Measurements from ENCODE around the gene ATRAID. TPM values are rescaled to one million over a fixed set of nuclear protein-coding genes. Genes with fewer than 3 reads are reported as not detected.
"Not testable (repeated sequence)": the region's sequence is repeated elsewhere in the genome, so short reads cannot be mapped to it uniquely, and the experiment has no call there.

Gene ATRAID
- total and polyA plus RNA-seq, 3 donors from 2014 or later = 263 to 323 (median 295) TPM

DNA sequence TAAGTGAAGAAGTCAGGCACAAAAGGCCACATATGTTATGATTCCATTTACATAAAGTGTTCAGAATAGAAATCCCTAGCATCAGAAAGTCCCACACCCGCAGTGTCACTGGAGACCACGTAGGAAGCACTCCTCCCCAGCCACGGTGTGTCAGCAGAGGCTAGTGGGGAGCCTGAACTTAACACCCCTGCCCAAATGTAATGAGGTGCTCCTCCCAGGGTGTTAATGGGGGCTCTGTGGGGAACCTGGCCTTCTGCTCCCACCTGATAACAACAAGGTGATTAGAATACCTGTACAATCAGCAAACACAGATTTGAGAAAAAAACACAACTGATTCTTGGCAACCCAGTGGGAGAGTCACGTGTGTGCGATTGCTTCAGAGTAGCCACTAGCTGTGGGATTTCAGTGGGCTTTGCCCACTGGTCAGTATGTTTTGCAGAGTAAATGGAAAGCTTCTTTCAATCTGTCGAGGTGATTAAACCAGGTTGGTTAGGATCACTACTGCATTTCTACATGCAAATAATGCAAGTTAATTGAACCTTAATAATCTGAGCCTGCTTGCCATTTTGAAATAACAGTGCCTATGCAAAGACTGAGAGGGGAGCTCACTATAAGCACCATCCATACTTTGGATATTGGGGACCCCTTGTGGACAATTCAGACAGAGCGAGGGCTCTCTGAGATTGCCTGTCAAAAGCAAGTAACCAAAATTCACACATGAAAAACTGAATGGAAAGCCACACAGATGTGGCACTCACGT is 20.6 kb upstream of the ATRAID start:
- intact Hi-C loops (cut with DNase I; ENCODE audit: low total_unique reads) = no loop called here
- TF ChIP-seq, protein P1, sequence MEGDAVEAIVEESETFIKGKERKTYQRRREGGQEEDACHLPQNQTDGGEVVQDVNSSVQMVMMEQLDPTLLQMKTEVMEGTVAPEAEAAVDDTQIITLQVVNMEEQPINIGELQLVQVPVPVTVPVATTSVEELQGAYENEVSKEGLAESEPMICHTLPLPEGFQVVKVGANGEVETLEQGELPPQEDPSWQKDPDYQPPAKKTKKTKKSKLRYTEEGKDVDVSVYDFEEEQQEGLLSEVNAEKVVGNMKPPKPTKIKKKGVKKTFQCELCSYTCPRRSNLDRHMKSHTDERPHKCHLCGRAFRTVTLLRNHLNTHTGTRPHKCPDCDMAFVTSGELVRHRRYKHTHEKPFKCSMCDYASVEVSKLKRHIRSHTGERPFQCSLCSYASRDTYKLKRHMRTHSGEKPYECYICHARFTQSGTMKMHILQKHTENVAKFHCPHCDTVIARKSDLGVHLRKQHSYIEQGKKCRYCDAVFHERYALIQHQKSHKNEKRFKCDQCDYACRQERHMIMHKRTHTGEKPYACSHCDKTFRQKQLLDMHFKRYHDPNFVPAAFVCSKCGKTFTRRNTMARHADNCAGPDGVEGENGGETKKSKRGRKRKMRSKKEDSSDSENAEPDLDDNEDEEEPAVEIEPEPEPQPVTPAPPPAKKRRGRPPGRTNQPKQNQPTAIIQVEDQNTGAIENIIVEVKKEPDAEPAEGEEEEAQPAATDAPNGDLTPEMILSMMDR (IDR thresholded peaks at IDR 0.05) = peak; percentile 61 to 66 (median 66)
- no peak for TF ChIP-seq POLR2A (IDR thresholded peaks at IDR 0.05)
- Histone ChIP-seq H3K9me3 (no peaks in the 10 kb centered on the region), H3K36me3 (ENCODE audit: low read depth, missing control alignments) (no peaks in the 10 kb centered on the region), H3K27me3 (no peaks in the 10 kb centered on the region), H3K4me1 (no peaks in the 10 kb centered on the region), H3K27ac (no peak overlapping the region), H3K4me3 (no peak overlapping the region)
- peak; percentile 82 for DNase-seq
- 55 to 61% methylated on average over 8 of the region's 8 CpGs for WGBS, 2 donors

GRCh38 chr2:27194538-27195354 is 17.1 kb upstream of the ATRAID start:
- Histone ChIP-seq H3K27ac (peak overlapping the region in 1 of 2 donors; percentile 53), H3K4me1 (peaks cover 5% of the 10 kb centered on the region), H3K4me3 (no peak overlapping the region), H3K36me3 (ENCODE audit: low read depth, missing control alignments) (no peaks in the 10 kb centered on the region), H3K27me3 (no peaks in the 10 kb centered on the region), H3K9me3 (no peaks in the 10 kb centered on the region)
- intact Hi-C loops (cut with DNase I; ENCODE audit: low total_unique reads) = no loop called here
- TF ChIP-seq, protein P1 (IDR thresholded peaks at IDR 0.05) = no peak
- no peak for TF ChIP-seq POLR2A (IDR thresholded peaks at IDR 0.05)
- DNase-seq = no peak
- WGBS, 2 donors = 63 to 76% methylated on average over 17 of the region's 17 CpGs

DNA sequence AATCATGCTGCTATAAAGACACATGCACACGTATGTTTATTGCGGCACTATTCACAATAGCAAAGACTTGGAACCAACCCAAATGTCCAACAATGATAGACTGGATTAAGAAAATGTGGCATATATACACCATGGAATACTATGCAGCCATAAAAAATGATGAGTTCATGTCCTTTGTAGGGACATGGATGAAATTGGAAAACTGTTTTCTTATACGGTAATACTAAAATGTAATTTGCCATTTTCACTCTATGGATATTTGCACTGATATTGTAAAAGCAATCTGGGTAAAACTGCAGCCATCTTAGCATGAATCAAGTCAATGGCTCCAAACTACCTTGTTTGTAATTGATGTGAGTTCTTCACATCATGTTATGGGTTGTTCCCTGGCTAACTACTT is 16.0 kb upstream of the ATRAID start:
- H3K27ac ChIP-seq; DNase-seq; H3K4me3 ChIP-seq; intact Hi-C loops (cut with DNase I; ENCODE audit: low total_unique reads); H3K4me1 ChIP-seq; H3K27me3 ChIP-seq; H3K9me3 ChIP-seq; H3K36me3 ChIP-seq (ENCODE audit: low read depth, missing control alignments): not testable (repeated sequence)
- 89 to 97% methylated on average over 3 of the region's 3 CpGs for WGBS, 2 donors

DNA sequence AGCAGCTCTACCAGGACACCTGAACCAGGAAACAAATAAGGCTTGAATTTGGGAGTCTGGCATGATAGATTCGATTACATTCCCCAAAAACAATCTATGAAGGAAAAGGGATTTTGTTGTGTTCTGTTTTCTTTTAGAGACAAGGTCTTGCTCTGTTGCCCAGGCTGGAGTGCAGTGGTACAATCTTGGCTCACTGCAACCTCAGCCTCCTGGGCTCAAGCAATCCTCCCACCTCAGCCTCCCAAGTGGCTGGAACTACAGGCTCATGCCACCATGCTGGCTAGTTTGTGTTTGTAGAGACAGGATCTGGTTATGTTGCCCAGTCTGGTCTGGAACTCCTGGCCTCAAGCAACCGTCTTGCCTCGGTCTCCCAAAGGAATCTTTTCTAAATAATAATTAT is 13.8 kb upstream of the ATRAID start:
- H3K9me3 ChIP-seq; H3K27me3 ChIP-seq; intact Hi-C loops (cut with DNase I; ENCODE audit: low total_unique reads); H3K4me3 ChIP-seq; H3K36me3 ChIP-seq (ENCODE audit: low read depth, missing control alignments); H3K4me1 ChIP-seq; DNase-seq: not testable (repeated sequence)
- 85 to 98% methylated on average over 3 of the region's 3 CpGs for WGBS, 2 donors
- peak overlapping the region; percentile 75 to 87 for H3K27ac ChIP-seq

DNA sequence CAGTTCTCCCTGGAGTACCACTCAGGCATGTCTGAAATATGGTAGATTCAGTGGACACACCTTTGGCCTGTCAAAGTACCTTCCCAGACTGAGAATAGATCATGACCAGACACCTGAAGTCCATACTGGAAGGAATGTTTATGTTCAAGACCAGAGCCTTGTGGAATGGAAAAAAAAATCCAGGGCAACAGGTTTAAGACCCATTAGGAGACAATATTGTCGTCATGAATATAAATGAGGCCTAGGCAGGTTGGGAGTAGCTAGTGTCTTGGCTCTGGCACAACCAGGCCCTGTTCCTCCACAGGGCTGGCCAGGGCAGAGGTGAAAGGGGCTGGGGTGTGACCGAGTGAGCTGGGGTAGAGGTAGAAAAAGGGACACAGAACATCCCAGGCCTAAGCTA is 13.2 kb upstream of the ATRAID start:
- no peak for TF ChIP-seq POLR2A (IDR thresholded peaks at IDR 0.05)
- TF ChIP-seq, protein P1 (IDR thresholded peaks at IDR 0.05) = no peak
- Histone ChIP-seq H3K36me3 (ENCODE audit: low read depth, missing control alignments) (no peaks in the 10 kb centered on the region), H3K9me3 (no peaks in the 10 kb centered on the region), H3K4me3 (no peak overlapping the region), H3K4me1 (peaks cover 5% of the 10 kb centered on the region), H3K27ac (peak overlapping the region; percentile 75 to 87), H3K27me3 (no peaks in the 10 kb centered on the region)
- no peak for DNase-seq
- intact Hi-C loops (cut with DNase I; ENCODE audit: low total_unique reads) = no loop called here
- WGBS, 2 donors = 58 to 60% methylated on average over 2 of the region's 2 CpGs
